Measurements from ENCODE around the gene PTGR1.

Gene PTGR1

DNA sequence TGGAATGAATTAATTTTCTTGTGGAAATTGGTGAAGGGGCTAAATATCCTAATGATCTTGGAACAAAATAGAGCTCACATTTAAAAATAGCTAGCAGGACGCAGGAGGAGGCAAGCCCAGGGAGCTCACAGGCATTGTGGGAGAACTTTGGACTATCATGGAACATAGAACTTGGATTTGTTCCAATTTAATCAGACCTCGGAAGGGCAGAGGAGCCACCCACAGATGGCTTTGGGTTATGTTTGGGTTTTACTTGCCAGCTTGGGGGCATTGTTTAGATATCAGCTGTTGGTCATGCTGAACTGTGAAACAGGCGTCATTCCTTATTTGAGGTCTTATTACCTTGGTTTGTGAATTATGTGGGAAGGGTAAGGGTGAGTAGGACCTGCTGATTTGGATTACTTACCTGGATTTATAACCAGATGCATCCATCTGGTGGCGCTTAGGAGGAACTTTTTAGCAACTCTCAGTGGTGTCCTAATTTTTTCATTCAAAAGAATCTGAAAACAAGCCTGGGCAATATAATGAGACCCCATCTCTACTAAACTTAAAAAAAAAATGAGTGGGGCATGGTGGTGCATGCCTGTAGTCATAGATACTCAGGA, 14.1 kb upstream of the PTGR1 start:
- Histone ChIP-seq H3K9ac (ENCODE audit: low read length in 2 of 2) (no peak overlapping the region), H3K27ac (ENCODE audit: low read length) (no peak overlapping the region), H3K4me3 (ENCODE audit: low read length in 2 of 2) (no peak overlapping the region), H3K36me3 (ENCODE audit: control insufficient read depth in 2 of 2, insufficient read depth in 2 of 2, low read length in 2 of 2) (no peaks in the 10 kb centered on the region), H3K4me1 (ENCODE audit: control insufficient read depth, insufficient read depth, low read length) (no peaks in the 10 kb centered on the region), H3K9me3 (ENCODE audit: control insufficient read depth in 2 of 2, low read length in 2 of 2) (no peaks in the 10 kb centered on the region), H3K27me3 (ENCODE audit: control insufficient read depth in 1 of 2, insufficient read depth in 2 of 2, low read length in 2 of 2) (peaks cover 7 to 9% of the 10 kb centered on the region in 2 donors)

- Histone ChIP-seq H3K4me3 (ENCODE audit: low read length in 2 of 2) (no peak overlapping the region), H3K4me1 (ENCODE audit: control insufficient read depth, insufficient read depth, low read length) (no peaks in the 10 kb centered on the region), H3K27me3 (ENCODE audit: control insufficient read depth in 1 of 2, insufficient read depth in 2 of 2, low read length in 2 of 2) (peaks cover 7 to 11% of the 10 kb centered on the region in 2 donors), H3K9me3 (ENCODE audit: control insufficient read depth in 2 of 2, low read length in 2 of 2) (no peaks in the 10 kb centered on the region), H3K9ac (ENCODE audit: low read length in 2 of 2) (no peak overlapping the region), H3K27ac (ENCODE audit: low read length) (no peak overlapping the region), H3K36me3 (ENCODE audit: control insufficient read depth in 2 of 2, insufficient read depth in 2 of 2, low read length in 2 of 2) (no peaks in the 10 kb centered on the region)
Observed at GRCh38 chr9:111610845-111611244, 11.4 kb upstream of the PTGR1 start.

DNA sequence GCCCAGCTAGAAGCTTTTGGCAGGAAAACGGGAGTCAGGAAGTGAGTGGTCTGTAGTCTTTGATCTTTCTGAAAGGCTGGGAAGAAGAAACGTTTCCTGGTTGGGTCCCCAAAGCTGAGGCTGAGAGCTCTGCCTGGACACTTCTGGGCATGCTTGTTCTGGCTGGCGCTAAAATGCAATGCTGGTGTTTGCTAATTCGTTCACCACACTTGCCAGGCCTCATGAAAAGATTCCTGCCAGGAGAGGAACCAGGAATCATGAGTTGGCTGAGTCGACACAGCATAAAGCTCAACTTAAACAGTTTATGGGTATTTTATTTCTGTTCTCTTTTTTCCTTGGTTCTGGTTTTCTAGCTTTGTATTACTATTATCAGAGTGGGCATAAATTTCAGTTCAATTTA, 10.7 kb upstream of the PTGR1 start:
- H3K9ac ChIP-seq (ENCODE audit: low read length in 2 of 2) = no peak overlapping the region
- no peaks in the 10 kb centered on the region for H3K4me1 ChIP-seq (ENCODE audit: control insufficient read depth, insufficient read depth, low read length)
- H3K27me3 ChIP-seq (ENCODE audit: control insufficient read depth in 1 of 2, insufficient read depth in 2 of 2, low read length in 2 of 2) = peaks cover 7 to 11% of the 10 kb centered on the region in 2 donors
- no peaks in the 10 kb centered on the region for H3K9me3 ChIP-seq (ENCODE audit: control insufficient read depth in 2 of 2, low read length in 2 of 2)
- no peak overlapping the region for H3K4me3 ChIP-seq (ENCODE audit: low read length in 2 of 2)
- no peak overlapping the region for H3K27ac ChIP-seq (ENCODE audit: low read length)
- no peaks in the 10 kb centered on the region for H3K36me3 ChIP-seq (ENCODE audit: control insufficient read depth in 2 of 2, insufficient read depth in 2 of 2, low read length in 2 of 2)

DNA sequence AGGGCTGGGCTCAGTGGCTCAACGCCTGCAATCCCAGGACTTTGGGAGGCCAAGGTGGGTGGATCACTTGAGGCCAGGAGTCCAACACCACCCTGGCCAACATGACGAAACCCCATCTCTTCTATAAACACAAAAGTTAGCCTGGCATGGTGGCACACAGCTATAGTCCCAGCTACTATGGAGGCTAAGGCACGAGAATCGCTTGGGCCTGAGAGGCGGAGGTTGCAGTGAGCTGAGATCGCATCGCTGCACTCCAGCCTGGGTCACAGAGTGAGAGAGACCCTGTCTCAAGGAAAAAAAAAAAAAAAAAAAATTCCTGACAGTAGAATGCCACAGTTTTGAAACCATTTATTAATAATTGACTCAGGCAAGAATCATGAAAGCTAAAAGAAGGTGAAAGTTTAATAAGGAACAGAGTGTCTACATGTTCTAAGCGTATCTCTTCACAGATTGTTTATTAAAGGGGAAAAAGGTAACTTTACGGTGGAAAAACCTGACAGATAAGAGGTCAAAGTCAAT, 5.7 kb upstream of the PTGR1 start:
- H3K9ac ChIP-seq (ENCODE audit: low read length in 2 of 2) = no peak overlapping the region

DNA sequence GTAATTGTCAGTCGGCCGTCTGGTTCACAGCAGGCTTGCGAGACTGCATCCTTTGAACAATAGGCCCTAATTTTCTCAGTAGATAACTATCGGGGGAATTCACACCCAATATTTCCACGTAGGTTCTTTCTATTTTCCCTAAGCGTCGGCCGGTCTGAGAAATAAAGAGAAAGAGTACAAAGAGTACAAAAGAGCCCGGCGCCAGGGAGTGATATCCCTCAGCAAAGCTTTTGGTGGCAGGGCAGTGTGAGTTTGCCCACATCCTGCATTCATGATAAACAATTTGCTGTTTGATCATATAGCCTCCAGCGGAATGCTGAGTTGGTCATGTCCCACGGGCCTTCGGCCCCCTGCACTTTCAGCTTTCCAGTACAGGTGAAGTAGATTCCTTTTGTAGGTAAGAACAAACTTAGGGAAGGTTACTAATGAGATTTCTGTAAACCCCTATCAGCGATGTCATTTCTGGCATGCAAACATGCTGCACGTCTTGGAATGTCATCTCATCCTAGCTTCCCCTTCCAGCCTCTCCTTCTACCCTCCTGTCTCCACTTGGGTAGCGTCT, 4.7 kb upstream of the PTGR1 start:
- Histone ChIP-seq H3K4me1 (ENCODE audit: control insufficient read depth, insufficient read depth, low read length) (peaks cover 5% of the 10 kb centered on the region), H3K27me3 (ENCODE audit: control insufficient read depth in 1 of 2, insufficient read depth in 2 of 2, low read length in 2 of 2) (peaks cover 0 to 4% of the 10 kb centered on the region in 2 donors), H3K36me3 (ENCODE audit: control insufficient read depth in 2 of 2, insufficient read depth in 2 of 2, low read length in 2 of 2) (no peaks in the 10 kb centered on the region), H3K27ac (ENCODE audit: low read length) (no peak overlapping the region), H3K9ac (ENCODE audit: low read length in 2 of 2) (no peak overlapping the region), H3K4me3 (ENCODE audit: low read length in 2 of 2) (no peak overlapping the region), H3K9me3 (ENCODE audit: control insufficient read depth in 2 of 2, low read length in 2 of 2) (no peaks in the 10 kb centered on the region)

More for the DNA sequence above, 5.7 kb upstream of the PTGR1 start:
- H3K4me3 ChIP-seq (ENCODE audit: low read length in 2 of 2) = no peak overlapping the region
- peaks cover 1% of the 10 kb centered on the region for H3K4me1 ChIP-seq (ENCODE audit: control insufficient read depth, insufficient read depth, low read length)
- H3K27ac ChIP-seq (ENCODE audit: low read length) = no peak overlapping the region
- H3K36me3 ChIP-seq (ENCODE audit: control insufficient read depth in 2 of 2, insufficient read depth in 2 of 2, low read length in 2 of 2) = no peaks in the 10 kb centered on the region
- H3K9me3 ChIP-seq (ENCODE audit: control insufficient read depth in 2 of 2, low read length in 2 of 2) = no peaks in the 10 kb centered on the region
- H3K27me3 ChIP-seq (ENCODE audit: control insufficient read depth in 1 of 2, insufficient read depth in 2 of 2, low read length in 2 of 2) = peaks cover 3 to 7% of the 10 kb centered on the region in 2 donors

DNA sequence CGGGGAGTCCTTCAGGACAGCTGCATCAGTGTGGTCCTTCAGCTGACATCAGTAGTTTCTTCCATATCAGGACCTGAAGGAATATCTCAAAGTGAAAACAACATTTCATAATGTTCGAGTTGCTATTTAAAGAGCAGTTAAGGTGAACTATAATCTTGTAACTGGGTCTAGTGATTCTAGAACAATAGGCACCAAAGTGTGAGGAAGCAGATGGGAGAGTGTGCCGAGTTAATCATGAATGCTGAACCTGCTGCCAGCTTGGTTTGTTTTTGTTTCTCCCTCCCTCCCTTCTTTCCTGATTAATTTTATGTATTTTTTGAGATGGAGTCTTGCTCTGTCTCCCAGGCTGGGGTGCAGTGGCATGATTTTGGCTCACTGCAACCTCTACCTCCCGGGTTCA, 3.6 kb upstream of the PTGR1 start:
- Histone ChIP-seq H3K27me3 (ENCODE audit: control insufficient read depth in 1 of 2, insufficient read depth in 2 of 2, low read length in 2 of 2) (no peaks in the 10 kb centered on the region), H3K27ac (ENCODE audit: low read length) (no peak overlapping the region)

GRCh38 chr9:111601237-111602018, 2.0 kb upstream of the PTGR1 start:
- H3K27ac ChIP-seq (ENCODE audit: low read length) = no peak overlapping the region
- no peak overlapping the region for H3K4me3 ChIP-seq (ENCODE audit: low read length in 2 of 2)
- peaks cover 9% of the 10 kb centered on the region for H3K4me1 ChIP-seq (ENCODE audit: control insufficient read depth, insufficient read depth, low read length)
- H3K9me3 ChIP-seq (ENCODE audit: control insufficient read depth in 2 of 2, low read length in 2 of 2) = no peaks in the 10 kb centered on the region
- H3K36me3 ChIP-seq (ENCODE audit: control insufficient read depth in 2 of 2, insufficient read depth in 2 of 2, low read length in 2 of 2) = peaks cover 0 to 3% of the 10 kb centered on the region in 2 donors
- H3K27me3 ChIP-seq (ENCODE audit: control insufficient read depth in 1 of 2, insufficient read depth in 2 of 2, low read length in 2 of 2) = no peaks in the 10 kb centered on the region
- no peak overlapping the region for H3K9ac ChIP-seq (ENCODE audit: low read length in 2 of 2)

More for the DNA sequence above, 3.6 kb upstream of the PTGR1 start:
- Histone ChIP-seq H3K4me3 (ENCODE audit: low read length in 2 of 2) (no peak overlapping the region), H3K9me3 (ENCODE audit: control insufficient read depth in 2 of 2, low read length in 2 of 2) (no peaks in the 10 kb centered on the region), H3K4me1 (ENCODE audit: control insufficient read depth, insufficient read depth, low read length) (peaks cover 9% of the 10 kb centered on the region), H3K9ac (ENCODE audit: low read length in 2 of 2) (no peak overlapping the region), H3K36me3 (ENCODE audit: control insufficient read depth in 2 of 2, insufficient read depth in 2 of 2, low read length in 2 of 2) (no peaks in the 10 kb centered on the region)

- Histone ChIP-seq H3K4me1 (ENCODE audit: control insufficient read depth, insufficient read depth, low read length) (peaks cover 9% of the 10 kb centered on the region), H3K9me3 (ENCODE audit: control insufficient read depth in 2 of 2, low read length in 2 of 2) (no peaks in the 10 kb centered on the region), H3K27me3 (ENCODE audit: control insufficient read depth in 1 of 2, insufficient read depth in 2 of 2, low read length in 2 of 2) (no peaks in the 10 kb centered on the region), H3K9ac (ENCODE audit: low read length in 2 of 2) (peak overlapping the region; percentile 74 to 94), H3K27ac (ENCODE audit: low read length) (no peak overlapping the region), H3K36me3 (ENCODE audit: control insufficient read depth in 2 of 2, insufficient read depth in 2 of 2, low read length in 2 of 2) (peaks cover 8 to 11% of the 10 kb centered on the region in 2 donors), H3K4me3 (ENCODE audit: low read length in 2 of 2) (peak overlapping the region; percentile 87 to 89)
Observed at GRCh38 chr9:111599955-111600343, 502 bp upstream of the PTGR1 start.

- Histone ChIP-seq H3K27me3 (ENCODE audit: control insufficient read depth in 1 of 2, insufficient read depth in 2 of 2, low read length in 2 of 2) (no peaks in the 10 kb centered on the region), H3K4me3 (ENCODE audit: low read length in 2 of 2) (peak overlapping the region; percentile 87 to 89), H3K36me3 (ENCODE audit: control insufficient read depth in 2 of 2, insufficient read depth in 2 of 2, low read length in 2 of 2) (peaks cover 10 to 15% of the 10 kb centered on the region in 2 donors), H3K4me1 (ENCODE audit: control insufficient read depth, insufficient read depth, low read length) (peaks cover 9% of the 10 kb centered on the region), H3K9ac (ENCODE audit: low read length in 2 of 2) (peak overlapping the region; percentile 71 to 94), H3K27ac (ENCODE audit: low read length) (peak overlapping the region; percentile 86), H3K9me3 (ENCODE audit: control insufficient read depth in 2 of 2, low read length in 2 of 2) (no peaks in the 10 kb centered on the region)
Observed at GRCh38 chr9:111598733-111599091, 735 bp downstream of the PTGR1 start.

GRCh38 chr9:111597852-111598732, 1.4 kb downstream of the PTGR1 start:
- H3K36me3 ChIP-seq (ENCODE audit: control insufficient read depth in 2 of 2, insufficient read depth in 2 of 2, low read length in 2 of 2) = peaks cover 10 to 15% of the 10 kb centered on the region in 2 donors
- H3K9me3 ChIP-seq (ENCODE audit: control insufficient read depth in 2 of 2, low read length in 2 of 2) = no peaks in the 10 kb centered on the region
- H3K9ac ChIP-seq (ENCODE audit: low read length in 2 of 2) = peak overlapping the region; percentile 69 to 94
- no peaks in the 10 kb centered on the region for H3K27me3 ChIP-seq (ENCODE audit: control insufficient read depth in 1 of 2, insufficient read depth in 2 of 2, low read length in 2 of 2)
- no peak overlapping the region for H3K27ac ChIP-seq (ENCODE audit: low read length)
- peak overlapping the region; percentile 87 to 89 for H3K4me3 ChIP-seq (ENCODE audit: low read length in 2 of 2)
- H3K4me1 ChIP-seq (ENCODE audit: control insufficient read depth, insufficient read depth, low read length) = peaks cover 9% of the 10 kb centered on the region
